GM23248 (cell line): ENCODE measurements around the gene ARID1B. TPM values are rescaled to one million over a fixed set of nuclear protein-coding genes. Genes with fewer than 3 reads are reported as not detected.

Experiments used
- DNase-seq: peaks from one replicate; pipeline ENCODE4 v3.0.0-alpha.2; 2015
- H2AFZ ChIP-seq: fragments of 200-600 bp; sonication (generic); 2 replicates; pipeline ENCODE4 v1.6.1; 2016; ENCODE audit warnings: antibody characterized with exemption
- H3F3A ChIP-seq: fragments of 200-600 bp; sonication (generic); 2 replicates; pipeline ENCODE4 v1.6.1; 2016; ENCODE audit warnings: mild to moderate bottlenecking, antibody characterized with exemption, mixed run types; ENCODE audit not compliant: insufficient read depth
- H3K27ac ChIP-seq: fragments of 200-600 bp; sonication (generic); 2 replicates; pipeline ENCODE4 v1.5.1; 2016; ENCODE audit warnings: mild to moderate bottlenecking
- H3K27me3 ChIP-seq: fragments of 200-600 bp; sonication (generic); replicated peaks from 2 replicates; pipeline ENCODE4 v1.6.1; 2016; ENCODE audit warnings: mild to moderate bottlenecking; ENCODE audit not compliant: insufficient read depth
- H3K36me3 ChIP-seq: fragments of 200-600 bp; sonication (generic); 2 replicates; pipeline ENCODE4 v1.6.1; 2016; ENCODE audit warnings: low read depth, mild to moderate bottlenecking
- H3K4me1 ChIP-seq: fragments of 200-600 bp; sonication (generic); 2 replicates; pipeline ENCODE4 v1.6.1; 2016; ENCODE audit warnings: mild to moderate bottlenecking; ENCODE audit not compliant: insufficient read depth
- H3K4me2 ChIP-seq: fragments of 200-600 bp; sonication (generic); one replicate; pipeline ENCODE4 v1.6.1; 2016; ENCODE audit warnings: mild to moderate bottlenecking; ENCODE audit not compliant: unreplicated experiment
- H3K4me3 ChIP-seq: fragments of 200-600 bp; sonication (generic); 2 replicates; pipeline ENCODE4 v1.5.1; 2016; ENCODE audit warnings: mild to moderate bottlenecking
- H3K79me2 ChIP-seq: fragments of 200-600 bp; sonication (generic); 2 replicates; pipeline ENCODE4 v1.6.1; 2016; ENCODE audit warnings: mild to moderate bottlenecking; ENCODE audit not compliant: insufficient read depth
- H3K9ac ChIP-seq: fragments of 200-600 bp; sonication (generic); 2 replicates; pipeline ENCODE4 v1.6.1; 2016; ENCODE audit warnings: mild to moderate bottlenecking
- H3K9me2 ChIP-seq: fragments of 200-600 bp; sonication (generic); 2 replicates; pipeline ENCODE4 v1.6.1; 2016; ENCODE audit warnings: mixed run types, mild to moderate bottlenecking, moderate library complexity; ENCODE audit not compliant: insufficient read depth
- H3K9me3 ChIP-seq: fragments of 200-600 bp; sonication (generic); one replicate; pipeline ENCODE4 v1.6.1; 2017; ENCODE audit warnings: low read depth
- H4K20me1 ChIP-seq: fragments of 200-600 bp; sonication (generic); 2 replicates; pipeline ENCODE4 v1.6.0; 2016; ENCODE audit not compliant: insufficient read depth
- EZH2 ChIP-seq: fragments of 200-600 bp; sonication (generic); IDR thresholded peaks from 2 replicates; pipeline ENCODE4 v1.6.1; 2018; ENCODE audit warnings: antibody characterized with exemption, mild to moderate bottlenecking; ENCODE audit not compliant: insufficient read depth, poor library complexity, severe bottlenecking
- EZH2phosphoT487 ChIP-seq: fragments of 200-600 bp; sonication (generic); IDR thresholded peaks from 2 replicates; pipeline ENCODE4 v1.6.1; 2018; ENCODE audit warnings: antibody characterized with exemption, moderate library complexity, mild to moderate bottlenecking, low read depth; ENCODE audit not compliant: insufficient read depth
- whole genome bisulfite sequencing, 2 experiments: methylation state at CpG; one replicate each; pipeline ENCODE4 v1.1.6; 2015 to 2017; ENCODE audit warnings: low lambda C conversion rate in 2 of 2, low coverage in 1 of 2; ENCODE audit errors: missing lambda C conversion rate in 2 of 2; 5-methylcytosine and 5-hydroxymethylcytosine counted together
- in situ Hi-C: fragments of 300-500 bp; cut with MboI; formaldehyde crosslinking; loops from 2 replicates; pipeline ENCODE4 v1.15.0; 2020
- polyA plus RNA-seq: library from polyadenylated mRNA; unstranded; fragments of >200 nt; fragmentation: Nextera tagmentation; extraction: Ambion mirVana; gene quantifications from 2 replicates; pipeline ENCODE4 v1.2.1, GENCODE V29; 2016
- total RNA-seq: library from RNA; depleted of rRNA; stranded (reverse); fragments of >200 nt; shearing (Covaris generic); gene quantifications from 2 replicates; pipeline ENCODE4 v1.2.3, GENCODE V29; 2014

The ARID1B gene
- total and polyA plus RNA-seq, 2 experiments from 2014 or later: 19.3 to 21.2 TPM

DNA sequence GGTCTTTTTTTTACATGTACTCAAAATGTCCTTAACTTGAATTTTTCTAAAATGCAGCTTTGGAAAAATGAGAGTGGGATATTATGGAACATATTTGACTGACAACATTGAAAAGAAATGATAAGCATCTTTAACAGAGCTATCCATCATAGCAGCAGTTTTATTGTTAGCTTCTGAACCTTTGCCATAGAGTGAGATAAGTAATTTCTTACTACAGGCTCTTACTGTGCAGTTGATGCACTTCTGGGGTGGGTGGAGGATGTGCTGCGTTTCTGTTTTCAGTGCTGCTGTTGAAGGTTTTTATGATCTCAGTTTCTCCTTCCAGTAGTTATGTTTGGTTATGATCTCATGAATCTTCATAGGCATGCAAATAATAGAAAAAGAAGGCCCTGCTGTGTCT lies 279.1 kb downstream of the ARID1B start:
- Histone ChIP-seq H3K9me2 (no peaks in the 10 kb centered on the region), H4K20me1 (no peaks in the 10 kb centered on the region), H3K4me1 (peaks cover 15% of the 10 kb centered on the region; the same call in 1 of the 2 replicates), H2AFZ (no peak overlapping the region), H3K79me2 (peaks cover 94% of the 10 kb centered on the region), H3F3A (no peaks in the 10 kb centered on the region), H3K27me3 (no peaks in the 10 kb centered on the region), H3K27ac (no peak overlapping the region), H3K9me3 (no peaks in the 10 kb centered on the region), H3K9ac (no peak overlapping the region), H3K36me3 (no peaks in the 10 kb centered on the region), H3K4me3 (no peak overlapping the region), H3K4me2 (no peak overlapping the region)
- in situ Hi-C loops: no loop called here
- TF ChIP-seq EZH2: no peak
- TF ChIP-seq EZH2phosphoT487: no peak
- no peak for DNase-seq
- 21 to 26% methylated on average over 1 of the region's 1 CpG for WGBS, 2 experiments

DNA sequence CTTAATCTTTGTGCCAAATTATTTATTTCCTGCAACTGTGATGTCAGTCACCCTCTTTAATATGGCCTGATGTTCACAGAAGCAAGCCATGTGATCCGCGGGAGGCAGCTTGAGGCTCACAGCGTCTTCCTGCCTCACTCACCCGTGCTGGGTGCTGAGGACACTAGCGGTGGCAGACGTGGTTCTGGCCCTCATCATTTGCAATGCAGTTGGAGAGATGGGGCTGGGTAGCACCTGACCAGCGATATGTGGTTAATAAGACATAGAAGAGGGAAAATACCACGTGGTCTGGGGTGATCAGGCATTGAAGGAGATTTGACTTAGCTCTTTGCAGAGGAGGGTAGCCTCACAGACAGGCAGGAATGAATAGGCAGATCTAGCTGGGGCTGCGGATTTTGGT lies 281.4 kb downstream of the ARID1B start:
- H3K4me2 ChIP-seq: no peak overlapping the region
- no peaks in the 10 kb centered on the region for H3K27me3 ChIP-seq
- no peak for DNase-seq
- in situ Hi-C loops: no loop called here
- peaks cover 15% of the 10 kb centered on the region; the same call in 1 of the 2 replicates for H3K4me1 ChIP-seq
- H3K36me3 ChIP-seq: no peaks in the 10 kb centered on the region
- peaks cover 88% of the 10 kb centered on the region for H3K79me2 ChIP-seq
- no peak overlapping the region for H3K27ac ChIP-seq
- H4K20me1 ChIP-seq: no peaks in the 10 kb centered on the region
- no peak overlapping the region for H3K9ac ChIP-seq
- H3K9me2 ChIP-seq: no peaks in the 10 kb centered on the region
- H2AFZ ChIP-seq: no peak overlapping the region
- no peaks in the 10 kb centered on the region for H3K9me3 ChIP-seq
- no peak overlapping the region for H3K4me3 ChIP-seq
- no peak for TF ChIP-seq EZH2
- WGBS, 2 experiments: 91 to 93% methylated on average over 9 of the region's 9 CpGs
- H3F3A ChIP-seq: no peaks in the 10 kb centered on the region

DNA sequence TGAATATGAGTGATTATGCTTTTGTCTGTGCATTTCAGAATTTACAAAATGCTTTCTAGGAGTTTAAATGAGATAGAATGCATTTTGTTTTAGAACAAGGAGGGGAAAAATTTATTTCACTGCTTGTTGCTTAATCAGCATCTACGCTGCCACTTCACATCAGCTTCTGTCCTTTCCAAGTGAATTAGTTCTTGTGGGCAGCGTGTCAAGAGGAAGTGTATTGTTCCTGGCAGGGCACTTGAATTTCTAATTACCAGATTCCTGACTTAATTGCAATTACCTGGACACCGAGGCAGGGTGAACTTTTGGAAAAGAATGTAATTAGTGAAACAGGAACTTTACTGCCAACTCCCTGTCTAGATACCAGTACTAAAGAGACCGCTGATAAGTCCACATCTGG lies 282.6 kb downstream of the ARID1B start:
- H3K36me3 ChIP-seq: no peaks in the 10 kb centered on the region
- no peak overlapping the region for H2AFZ ChIP-seq
- no peaks in the 10 kb centered on the region for H3K9me2 ChIP-seq
- no peak overlapping the region for H3K9ac ChIP-seq
- H3K4me2 ChIP-seq: no peak overlapping the region
- no peaks in the 10 kb centered on the region for H3K27me3 ChIP-seq
- no peak overlapping the region for H3K4me3 ChIP-seq
- H3F3A ChIP-seq: no peaks in the 10 kb centered on the region
- TF ChIP-seq EZH2 (no peak), EZH2phosphoT487 (no peak)
- peaks cover 15% of the 10 kb centered on the region; the same call in 1 of the 2 replicates for H3K4me1 ChIP-seq
- in situ Hi-C loops: no loop called here
- WGBS, 2 experiments: 38 to 39% methylated on average over 4 of the region's 4 CpGs
- H3K9me3 ChIP-seq: no peaks in the 10 kb centered on the region
- H3K79me2 ChIP-seq: peaks cover 90% of the 10 kb centered on the region
- H4K20me1 ChIP-seq: no peaks in the 10 kb centered on the region
- peak; percentile 26 for DNase-seq
- H3K27ac ChIP-seq: no peak overlapping the region

DNA sequence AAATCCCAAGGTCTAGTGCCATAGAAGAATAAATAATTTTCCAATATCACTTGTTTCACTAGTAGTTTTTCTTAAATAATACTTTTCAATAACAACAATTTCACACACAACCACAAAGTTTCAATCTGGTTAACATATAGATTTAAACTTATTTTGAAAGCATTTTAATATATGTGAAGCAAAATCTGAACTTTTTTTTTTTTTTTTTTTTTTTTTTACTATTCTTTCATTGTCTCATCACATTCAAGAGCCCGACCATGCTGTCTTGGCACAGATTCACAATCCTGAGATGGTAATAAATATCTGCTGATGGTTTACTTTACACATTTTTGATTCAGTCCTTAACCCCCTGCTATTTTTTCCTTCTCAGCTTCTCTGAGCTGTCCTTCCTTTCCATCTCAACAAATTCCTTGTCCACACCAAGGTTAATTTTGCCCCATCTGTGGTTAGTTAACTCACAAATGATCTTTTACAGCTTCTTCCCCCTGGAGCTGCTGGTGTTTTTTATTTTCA lies 283.3 kb downstream of the ARID1B start:
- H4K20me1 ChIP-seq: no peaks in the 10 kb centered on the region
- no peak overlapping the region for H3K9ac ChIP-seq
- peak; percentile 20 for DNase-seq
- no peaks in the 10 kb centered on the region for H3F3A ChIP-seq
- H2AFZ ChIP-seq: no peak overlapping the region
- H3K36me3 ChIP-seq: no peaks in the 10 kb centered on the region
- TF ChIP-seq EZH2phosphoT487 (no peak), EZH2 (no peak)
- H3K9me3 ChIP-seq: no peaks in the 10 kb centered on the region
- no peaks in the 10 kb centered on the region for H3K9me2 ChIP-seq
- 26 to 37% methylated on average over 1 of the region's 1 CpG for WGBS, 2 experiments
- in situ Hi-C loops: no loop called here
- H3K79me2 ChIP-seq: peaks cover 90% of the 10 kb centered on the region
- H3K27me3 ChIP-seq: no peaks in the 10 kb centered on the region
- H3K4me2 ChIP-seq: no peak overlapping the region
- no peak overlapping the region for H3K4me3 ChIP-seq
- H3K4me1 ChIP-seq: peaks cover 15% of the 10 kb centered on the region; the same call in 1 of the 2 replicates
- H3K27ac ChIP-seq: no peak overlapping the region
